ENCODE measurements around the gene CACNA1I.
A peak's percentile ranks its signal among the peaks of the same experiment; 100 is the strongest.

CACNA1I gene

GRCh38 chr22:39535831-39536449 lies 34.6 kb upstream of the CACNA1I start:
- no peak for DNase-seq (ENCODE audit: low read depth, low spot score)

GRCh38 chr22:39536711-39537110 lies 33.8 kb upstream of the CACNA1I start:
- DNase-seq (ENCODE audit: low read depth, low spot score): no peak

- DNase-seq (ENCODE audit: low read depth, low spot score): no peak
Observed at GRCh38 chr22:39537975-39538374, 32.6 kb upstream of the CACNA1I start.

- peak; percentile 51 for DNase-seq (ENCODE audit: low read depth, low spot score)
Observed at GRCh38 chr22:39543095-39543494, 27.5 kb upstream of the CACNA1I start.

- DNase-seq (ENCODE audit: low read depth, low spot score): peak; percentile 70
Observed at GRCh38 chr22:39545386-39546365, 24.9 kb upstream of the CACNA1I start.

- peak; percentile 50 for DNase-seq (ENCODE audit: low read depth, low spot score)
Observed at GRCh38 chr22:39546889-39547586, 23.5 kb upstream of the CACNA1I start.

- no peak for DNase-seq (ENCODE audit: low read depth, low spot score)
Observed at GRCh38 chr22:39547587-39547947, 23.0 kb upstream of the CACNA1I start.

- no peak for DNase-seq (ENCODE audit: low read depth, low spot score)
Observed at GRCh38 chr22:39553429-39553828, 17.1 kb upstream of the CACNA1I start.

GRCh38 chr22:39554151-39554550 lies 16.4 kb upstream of the CACNA1I start:
- no peak for DNase-seq (ENCODE audit: low read depth, low spot score)

GRCh38 chr22:39556970-39557841 lies 13.3 kb upstream of the CACNA1I start:
- DNase-seq (ENCODE audit: low read depth, low spot score): peak; percentile 46

GRCh38 chr22:39558254-39558727 lies 12.3 kb upstream of the CACNA1I start:
- DNase-seq (ENCODE audit: low read depth, low spot score): no peak

- no peak for DNase-seq (ENCODE audit: low read depth, low spot score)
Observed at GRCh38 chr22:39558950-39559349, 11.6 kb upstream of the CACNA1I start.

- peak; percentile 45 for DNase-seq (ENCODE audit: low read depth, low spot score)
Observed at GRCh38 chr22:39559456-39560105, 11.0 kb upstream of the CACNA1I start.

GRCh38 chr22:39560127-39560526 lies 10.4 kb upstream of the CACNA1I start:
- no peak for DNase-seq (ENCODE audit: low read depth, low spot score)

GRCh38 chr22:39562839-39563489 lies 7.6 kb upstream of the CACNA1I start:
- DNase-seq (ENCODE audit: low read depth, low spot score): no peak

GRCh38 chr22:39563571-39564428 lies 6.8 kb upstream of the CACNA1I start:
- no peak for DNase-seq (ENCODE audit: low read depth, low spot score)

- no peak for DNase-seq (ENCODE audit: low read depth, low spot score)
Observed at GRCh38 chr22:39565414-39565944, 5.1 kb upstream of the CACNA1I start.

- no peak for DNase-seq (ENCODE audit: low read depth, low spot score)
Observed at GRCh38 chr22:39567135-39567946, 3.2 kb upstream of the CACNA1I start.
